B cell (primary cell): ENCODE data around the gene GPR18.
"Not testable (repeated sequence)": the region's sequence is repeated elsewhere in the genome, so short reads cannot be mapped to it uniquely, and the experiment has no call there.

Experiments
- EZH2 ChIP-seq: IDR thresholded peaks from 2 replicates; pipeline ENCODE4 v1.6.1; 2012; ENCODE audit warnings: borderline replicate concordance, low read depth, mild to moderate bottlenecking, moderate library complexity, low read length; ENCODE audit not compliant: insufficient read depth, poor library complexity, severe bottlenecking
- TF ChIP-seq, protein P1 (sequence below): fragments of 200-600 bp; IDR thresholded peaks from one replicate; pipeline ENCODE4 v1.8.0; 2022; ENCODE audit warnings: antibody characterized with exemption, mild to moderate bottlenecking

DNA sequence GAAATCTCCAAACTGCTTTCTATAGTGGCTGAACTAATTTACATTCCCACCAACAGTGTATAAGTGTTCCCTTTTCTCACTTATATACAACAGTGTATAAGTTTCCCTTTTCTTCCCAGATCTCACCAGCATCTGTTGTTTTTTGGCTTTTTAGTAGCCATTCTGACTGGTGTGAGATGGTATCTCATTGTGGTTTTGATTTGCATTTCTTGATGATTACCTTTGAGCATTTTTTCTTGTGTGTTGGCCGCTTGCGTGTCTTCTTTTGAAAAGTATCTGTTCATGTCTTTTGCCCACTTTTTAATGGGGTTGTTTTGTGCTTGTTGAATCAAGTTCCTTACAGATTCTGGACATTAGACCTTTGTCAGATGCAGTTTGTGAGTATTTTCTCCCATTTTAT lies 8.6 kb downstream of the GPR18 start:
- TF ChIP-seq, protein P1, sequence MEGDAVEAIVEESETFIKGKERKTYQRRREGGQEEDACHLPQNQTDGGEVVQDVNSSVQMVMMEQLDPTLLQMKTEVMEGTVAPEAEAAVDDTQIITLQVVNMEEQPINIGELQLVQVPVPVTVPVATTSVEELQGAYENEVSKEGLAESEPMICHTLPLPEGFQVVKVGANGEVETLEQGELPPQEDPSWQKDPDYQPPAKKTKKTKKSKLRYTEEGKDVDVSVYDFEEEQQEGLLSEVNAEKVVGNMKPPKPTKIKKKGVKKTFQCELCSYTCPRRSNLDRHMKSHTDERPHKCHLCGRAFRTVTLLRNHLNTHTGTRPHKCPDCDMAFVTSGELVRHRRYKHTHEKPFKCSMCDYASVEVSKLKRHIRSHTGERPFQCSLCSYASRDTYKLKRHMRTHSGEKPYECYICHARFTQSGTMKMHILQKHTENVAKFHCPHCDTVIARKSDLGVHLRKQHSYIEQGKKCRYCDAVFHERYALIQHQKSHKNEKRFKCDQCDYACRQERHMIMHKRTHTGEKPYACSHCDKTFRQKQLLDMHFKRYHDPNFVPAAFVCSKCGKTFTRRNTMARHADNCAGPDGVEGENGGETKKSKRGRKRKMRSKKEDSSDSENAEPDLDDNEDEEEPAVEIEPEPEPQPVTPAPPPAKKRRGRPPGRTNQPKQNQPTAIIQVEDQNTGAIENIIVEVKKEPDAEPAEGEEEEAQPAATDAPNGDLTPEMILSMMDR = not testable (repeated sequence)
- not testable (repeated sequence) for TF ChIP-seq EZH2
